Right lobe of liver (tissue), 6 donors: ENCODE data around the gene MAML3. TPM values are rescaled to one million over a fixed set of nuclear protein-coding genes. Genes with fewer than 3 reads are reported as not detected.
A peak's percentile ranks its signal among the peaks of the same experiment; 100 is the strongest.

Source experiments
- ATAC-seq, 4 donors: fragments of 200-7000 bp; cut with Tn5 transposase; one replicate each; pipeline ENCODE4 v1.9.1; 2020; ENCODE audit warnings: mild to moderate bottlenecking in 4 of 4, moderate library complexity in 4 of 4
- DNase-seq, 3 donors: peaks; one replicate each; pipeline ENCODE4 v3.0.0-alpha.2; 2020
- H3K27ac ChIP-seq, 3 donors: fragments of 200-600 bp; one replicate each; pipeline ENCODE4 v1.8.0; 2022
- H3K27me3 ChIP-seq, 2 donors: fragments of 200-600 bp; one replicate each; pipeline ENCODE4 v1.8.0; 2022
- H3K36me3 ChIP-seq, 4 donors: fragments of 200-600 bp; sonication (generic) in 1 of 4; one replicate each; pipeline versions ENCODE4 v1.5.1 to v1.8.0; 2017 to 2022; ENCODE audit warnings: control low read depth in 1 of 4
- H3K4me1 ChIP-seq, 4 donors: fragments of 200-600 bp; sonication (generic) in 1 of 4; one replicate each; pipeline versions ENCODE4 v1.5.1 to v1.8.0; 2017 to 2022; ENCODE audit warnings: control low read depth in 1 of 4
- H3K4me3 ChIP-seq, 3 donors: fragments of 200-600 bp; one replicate each; pipeline ENCODE4 v1.8.0; 2022
- H3K9me3 ChIP-seq, 4 donors: fragments of 200-600 bp; sonication (generic) in 1 of 4; one replicate each; pipeline versions ENCODE4 v1.5.1 to v1.8.0; 2017 to 2022; ENCODE audit warnings: control low read depth in 1 of 4
- POLR2A ChIP-seq: fragments of 450-650 bp; IDR thresholded peaks from one replicate; pipeline ENCODE4 v1.6.1; 2017; ENCODE audit warnings: antibody characterized with exemption, mild to moderate bottlenecking
- WGBS: methylation state at CpG from one replicate; pipeline ENCODE4 v1.1.6; 2018; ENCODE audit warnings: low coverage, low lambda C conversion rate; ENCODE audit not compliant: insufficient coverage; ENCODE audit errors: missing lambda C conversion rate; 5-methylcytosine and 5-hydroxymethylcytosine counted together
- intact Hi-C, 2 donors: fragments of 100-400 bp; cut with DNase I; formaldehyde crosslinking; loops; one replicate each; pipeline versions ENCODE4 v1.11.2 to v1.14.1; 2022
- total RNA-seq, 6 experiments: library from RNA; depleted of rRNA in 2 of 6; stranded (reverse); fragments of >200 nt in 2 of 6; fragmentation: NEBNext Ultra II Directional in 3 of 6; extraction: Animal tissue kit (Norgen Biotek cat#: 25700) in 3 of 6; gene quantifications; one replicate each; pipeline versions ENCODE4 v1.1.0 to v1.2.4, GENCODE V29; 2016 to 2023
- TF ChIP-seq, protein P1 (sequence below), 4 donors: fragments of 200-600 bp in 3 of 4; fragments of 450-650 bp in 1 of 4; IDR thresholded peaks; one replicate each; pipeline versions ENCODE4 v1.5.1 to v1.8.0; 2016 to 2022; ENCODE audit warnings: antibody characterized with exemption in 4 of 4, mild to moderate bottlenecking in 2 of 4
- donor health status: DM: no; HTN: yes; CAD: no.
- donor health status: DM: no; HTN: no; CAD: no.
- donor health status: DM: no; HTN: no; CAD: no.
- donor health status: DM: no; HTN: yes; CAD: no.
- donor health status: DM: no; HTN: yes; CAD: no.

Gene MAML3
- total RNA-seq, 6 experiments from 2014 or later = 2.6 to 7.8 (median 5.0) TPM

- Histone ChIP-seq H3K4me3 (no peak overlapping the region), H3K9me3 (no peaks in the 10 kb centered on the region), H3K27ac (no peak overlapping the region), H3K27me3 (no peaks in the 10 kb centered on the region), H3K4me1 (peaks cover 0 to 10% (median 4%) of the 10 kb centered on the region in 4 donors), H3K36me3 (no peaks in the 10 kb centered on the region)
- 61% methylated on average over 6 of the region's 7 CpGs for WGBS
- DNase-seq = no peak
- intact Hi-C loops = no loop called here
- peak in 2 of 4 donors; percentile 29 to 30 for ATAC-seq
- TF ChIP-seq, protein P1, sequence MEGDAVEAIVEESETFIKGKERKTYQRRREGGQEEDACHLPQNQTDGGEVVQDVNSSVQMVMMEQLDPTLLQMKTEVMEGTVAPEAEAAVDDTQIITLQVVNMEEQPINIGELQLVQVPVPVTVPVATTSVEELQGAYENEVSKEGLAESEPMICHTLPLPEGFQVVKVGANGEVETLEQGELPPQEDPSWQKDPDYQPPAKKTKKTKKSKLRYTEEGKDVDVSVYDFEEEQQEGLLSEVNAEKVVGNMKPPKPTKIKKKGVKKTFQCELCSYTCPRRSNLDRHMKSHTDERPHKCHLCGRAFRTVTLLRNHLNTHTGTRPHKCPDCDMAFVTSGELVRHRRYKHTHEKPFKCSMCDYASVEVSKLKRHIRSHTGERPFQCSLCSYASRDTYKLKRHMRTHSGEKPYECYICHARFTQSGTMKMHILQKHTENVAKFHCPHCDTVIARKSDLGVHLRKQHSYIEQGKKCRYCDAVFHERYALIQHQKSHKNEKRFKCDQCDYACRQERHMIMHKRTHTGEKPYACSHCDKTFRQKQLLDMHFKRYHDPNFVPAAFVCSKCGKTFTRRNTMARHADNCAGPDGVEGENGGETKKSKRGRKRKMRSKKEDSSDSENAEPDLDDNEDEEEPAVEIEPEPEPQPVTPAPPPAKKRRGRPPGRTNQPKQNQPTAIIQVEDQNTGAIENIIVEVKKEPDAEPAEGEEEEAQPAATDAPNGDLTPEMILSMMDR (IDR thresholded peaks at IDR 0.05) = no peak
- TF ChIP-seq POLR2A = no peak
Observed at GRCh38 chr4:139828966-139829664, 324.9 kb downstream of the MAML3 start.

- H3K4me1 ChIP-seq = peaks cover 0 to 5% (median 2%) of the 10 kb centered on the region in 4 donors
- intact Hi-C loops = no loop called here
- WGBS = 77% methylated on average over 8 of the region's 8 CpGs
- no peaks in the 10 kb centered on the region for H3K9me3 ChIP-seq
- ATAC-seq = no peak
- H3K27me3 ChIP-seq = no peaks in the 10 kb centered on the region
- H3K27ac ChIP-seq = no peak overlapping the region
- TF ChIP-seq, protein P1 (IDR thresholded peaks at IDR 0.05) = no peak
- TF ChIP-seq POLR2A = no peak
- no peak for DNase-seq
- H3K4me3 ChIP-seq = no peak overlapping the region
- no peaks in the 10 kb centered on the region for H3K36me3 ChIP-seq
Observed at GRCh38 chr4:139826426-139826825, 327.6 kb downstream of the MAML3 start.

GRCh38 chr4:139825523-139826014 is 328.4 kb downstream of the MAML3 start:
- H3K27me3 ChIP-seq = no peaks in the 10 kb centered on the region
- intact Hi-C loops = no loop called here
- DNase-seq (no peak), ATAC-seq (no peak)
- TF ChIP-seq POLR2A = no peak
- TF ChIP-seq, protein P1 (IDR thresholded peaks at IDR 0.05) = no peak
- no peaks in the 10 kb centered on the region for H3K36me3 ChIP-seq
- no peaks in the 10 kb centered on the region for H3K9me3 ChIP-seq
- 71% methylated on average over 9 of the region's 13 CpGs for WGBS
- no peak overlapping the region for H3K4me3 ChIP-seq
- H3K4me1 ChIP-seq = no peaks in the 10 kb centered on the region
- H3K27ac ChIP-seq = no peak overlapping the region

DNA sequence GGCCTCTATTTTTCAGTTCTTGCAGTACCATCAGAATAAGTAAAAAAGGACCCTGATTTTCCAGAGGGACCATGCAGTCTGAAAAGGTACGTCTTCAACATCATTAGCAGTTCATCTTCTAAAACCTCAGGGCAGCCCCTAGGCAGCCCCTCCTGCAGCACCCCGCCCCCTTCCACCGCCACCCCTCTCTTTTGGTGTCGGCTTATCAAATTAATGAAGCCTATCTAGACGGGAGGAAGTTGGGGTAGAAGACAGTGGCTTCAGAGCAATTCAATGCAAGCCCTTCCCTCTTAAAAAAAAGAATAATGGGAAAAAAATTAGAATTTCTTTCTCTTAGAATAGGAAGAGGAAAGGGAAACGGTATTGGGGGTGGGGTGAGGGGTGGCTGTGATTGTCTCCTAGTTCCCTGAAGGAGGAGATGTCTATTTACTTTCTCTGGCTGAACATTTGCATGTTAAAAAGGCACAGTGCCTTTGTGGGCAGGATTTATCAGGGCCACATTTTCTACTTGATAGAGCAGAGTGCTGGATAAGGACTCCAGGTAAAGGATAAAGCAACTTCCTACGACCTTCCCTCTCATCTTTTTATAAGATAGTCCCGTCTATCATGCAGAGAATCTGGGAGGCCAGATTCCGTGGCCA is 329.0 kb downstream of the MAML3 start:
- 81% methylated on average over 8 of the region's 9 CpGs for WGBS
- ATAC-seq = peak in 3 of 4 donors; percentile 15 to 46 (median 20)
- no peak for TF ChIP-seq POLR2A
- TF ChIP-seq, protein P1 (IDR thresholded peaks at IDR 0.05) = no peak

More for the DNA sequence above, 329.0 kb downstream of the MAML3 start:
- intact Hi-C loops = no loop called here
- H3K4me3 ChIP-seq = no peak overlapping the region
- no peak for DNase-seq
- H3K4me1 ChIP-seq = no peaks in the 10 kb centered on the region
- no peaks in the 10 kb centered on the region for H3K27me3 ChIP-seq
- H3K36me3 ChIP-seq = no peaks in the 10 kb centered on the region
- H3K27ac ChIP-seq = no peak overlapping the region
- no peaks in the 10 kb centered on the region for H3K9me3 ChIP-seq
